Measurements from ENCODE around the gene CTU2. TPM values are rescaled to one million over a fixed set of nuclear protein-coding genes. Genes with fewer than 3 reads are reported as not detected.
A peak's percentile ranks its signal among the peaks of the same experiment; 100 is the strongest.

Gene CTU2
- total RNA-seq, 1 donor from 2014 or later = 20.7 TPM

DNA sequence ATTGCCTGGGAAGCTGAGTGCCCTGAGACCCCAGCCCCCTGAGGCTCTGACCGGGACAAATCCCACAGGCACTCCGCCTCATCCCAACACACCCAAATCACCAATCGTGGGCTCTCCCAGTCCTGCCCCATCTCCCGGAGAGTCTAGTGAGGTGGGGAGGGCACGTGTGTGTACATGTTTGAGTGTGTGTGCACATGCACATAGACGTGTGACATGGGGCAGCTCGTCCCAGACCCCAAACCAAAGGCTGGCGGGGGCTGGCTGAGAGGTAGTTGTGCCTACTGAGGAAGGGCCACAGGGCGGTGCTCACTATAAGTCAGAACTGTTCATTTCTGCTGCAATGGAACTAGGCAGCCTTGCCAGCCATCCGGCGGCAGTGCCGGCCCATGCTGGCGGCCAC is 28.6 kb upstream of the CTU2 start:
- Mint-ChIP-seq H3K27me3 (ENCODE audit: low read depth) (peaks cover 4% of the 10 kb centered on the region), H3K4me3 (ENCODE audit: unreplicated experiment) (no peak overlapping the region), H3K4me1 (ENCODE audit: low read depth) (no peaks in the 10 kb centered on the region), H3K27ac (ENCODE audit: unreplicated experiment) (no peak overlapping the region), H3K36me3 (ENCODE audit: low read depth) (peaks cover 2% of the 10 kb centered on the region), H3K9me3 (ENCODE audit: low read depth) (no peaks in the 10 kb centered on the region)
- TF ChIP-seq, protein P1, sequence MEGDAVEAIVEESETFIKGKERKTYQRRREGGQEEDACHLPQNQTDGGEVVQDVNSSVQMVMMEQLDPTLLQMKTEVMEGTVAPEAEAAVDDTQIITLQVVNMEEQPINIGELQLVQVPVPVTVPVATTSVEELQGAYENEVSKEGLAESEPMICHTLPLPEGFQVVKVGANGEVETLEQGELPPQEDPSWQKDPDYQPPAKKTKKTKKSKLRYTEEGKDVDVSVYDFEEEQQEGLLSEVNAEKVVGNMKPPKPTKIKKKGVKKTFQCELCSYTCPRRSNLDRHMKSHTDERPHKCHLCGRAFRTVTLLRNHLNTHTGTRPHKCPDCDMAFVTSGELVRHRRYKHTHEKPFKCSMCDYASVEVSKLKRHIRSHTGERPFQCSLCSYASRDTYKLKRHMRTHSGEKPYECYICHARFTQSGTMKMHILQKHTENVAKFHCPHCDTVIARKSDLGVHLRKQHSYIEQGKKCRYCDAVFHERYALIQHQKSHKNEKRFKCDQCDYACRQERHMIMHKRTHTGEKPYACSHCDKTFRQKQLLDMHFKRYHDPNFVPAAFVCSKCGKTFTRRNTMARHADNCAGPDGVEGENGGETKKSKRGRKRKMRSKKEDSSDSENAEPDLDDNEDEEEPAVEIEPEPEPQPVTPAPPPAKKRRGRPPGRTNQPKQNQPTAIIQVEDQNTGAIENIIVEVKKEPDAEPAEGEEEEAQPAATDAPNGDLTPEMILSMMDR (IDR thresholded peaks at IDR 0.05) = no peak
- no peak for DNase-seq (ENCODE audit: low spot score)

DNA sequence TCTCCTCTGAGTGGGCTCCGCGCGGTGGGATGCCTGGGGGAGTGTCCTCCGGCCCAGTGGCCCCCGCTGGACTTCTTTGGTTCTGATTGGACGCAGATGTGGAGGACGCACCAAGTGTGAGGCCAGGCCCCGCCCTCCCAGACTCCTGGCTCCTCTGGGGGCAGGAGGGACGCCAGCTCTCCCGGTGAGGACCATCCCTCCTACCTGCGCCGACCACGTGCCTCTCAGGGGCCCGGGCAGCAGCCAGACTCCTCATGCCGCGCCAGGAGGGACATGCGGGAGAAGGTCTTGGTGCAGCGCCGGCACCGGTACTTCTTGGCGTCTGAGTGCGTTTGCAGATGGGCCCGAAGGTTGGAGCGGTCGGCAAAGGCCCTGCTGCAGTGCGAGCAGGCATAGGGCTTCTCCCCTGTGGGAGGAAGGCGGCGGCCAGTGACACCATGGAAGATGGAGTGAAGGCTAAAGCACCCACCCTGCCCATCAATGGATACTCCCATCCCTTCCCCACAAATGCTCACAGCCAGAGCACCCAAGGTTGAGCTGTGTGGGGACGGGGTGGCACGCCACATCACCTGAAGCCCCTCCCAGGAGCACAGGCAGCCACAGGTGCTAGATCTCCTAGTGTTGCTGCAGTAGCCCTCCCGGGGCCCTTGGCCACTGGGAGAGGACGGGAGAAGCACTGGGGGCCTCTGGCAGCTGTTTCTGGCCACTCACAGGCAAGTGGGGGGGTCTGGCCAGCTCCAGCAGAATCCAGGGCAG is 27.9 kb upstream of the CTU2 start:
- no peak overlapping the region for H3K4me3 Mint-ChIP-seq (ENCODE audit: unreplicated experiment)
- H3K4me1 Mint-ChIP-seq (ENCODE audit: low read depth) = no peaks in the 10 kb centered on the region
- no peaks in the 10 kb centered on the region for H3K9me3 Mint-ChIP-seq (ENCODE audit: low read depth)

DNA sequence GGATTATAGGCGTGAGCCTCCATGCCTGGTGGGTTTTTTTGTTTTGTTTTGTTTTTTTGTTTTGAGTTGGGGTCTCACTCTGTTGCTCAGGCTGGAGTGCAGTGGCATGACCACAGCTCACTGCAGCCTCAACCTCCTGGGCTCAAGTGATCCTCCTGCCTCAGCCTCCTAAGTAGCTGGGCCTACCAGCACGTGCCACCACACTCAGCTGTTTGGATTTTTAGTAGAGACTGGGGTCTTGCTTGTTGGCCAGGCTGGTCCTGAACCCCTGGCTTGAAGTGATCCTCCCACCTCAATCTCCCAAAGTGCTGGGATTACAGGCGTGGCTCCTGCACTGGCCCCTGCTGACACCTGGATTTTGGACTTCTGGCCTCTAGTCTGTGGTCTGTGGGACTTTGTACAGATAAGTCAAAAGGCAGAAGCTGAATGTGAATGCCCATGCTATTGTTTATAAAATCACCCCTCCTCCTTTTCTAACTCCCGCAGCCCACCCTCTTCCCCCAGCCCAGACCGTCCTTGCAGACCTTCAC is 25.7 kb upstream of the CTU2 start:
- H3K4me1 Mint-ChIP-seq (ENCODE audit: low read depth) = peaks cover 2% of the 10 kb centered on the region
- DNase-seq (ENCODE audit: low spot score) = no peak
- TF ChIP-seq, protein P1 (IDR thresholded peaks at IDR 0.05) = no peak
- no peak overlapping the region for H3K4me3 Mint-ChIP-seq (ENCODE audit: unreplicated experiment)
- peaks cover 21% of the 10 kb centered on the region for H3K27me3 Mint-ChIP-seq (ENCODE audit: low read depth)
- no peaks in the 10 kb centered on the region for H3K9me3 Mint-ChIP-seq (ENCODE audit: low read depth)
- peaks cover 1% of the 10 kb centered on the region for H3K36me3 Mint-ChIP-seq (ENCODE audit: low read depth)
- H3K27ac Mint-ChIP-seq (ENCODE audit: unreplicated experiment) = no peak overlapping the region

More for the DNA sequence above, 27.9 kb upstream of the CTU2 start:
- Mint-ChIP-seq H3K36me3 (ENCODE audit: low read depth) (peaks cover 2% of the 10 kb centered on the region), H3K27me3 (ENCODE audit: low read depth) (peaks cover 6% of the 10 kb centered on the region), H3K27ac (ENCODE audit: unreplicated experiment) (no peak overlapping the region)
- no peak for DNase-seq (ENCODE audit: low spot score)
- TF ChIP-seq, protein P1 (IDR thresholded peaks at IDR 0.05) = no peak

DNA sequence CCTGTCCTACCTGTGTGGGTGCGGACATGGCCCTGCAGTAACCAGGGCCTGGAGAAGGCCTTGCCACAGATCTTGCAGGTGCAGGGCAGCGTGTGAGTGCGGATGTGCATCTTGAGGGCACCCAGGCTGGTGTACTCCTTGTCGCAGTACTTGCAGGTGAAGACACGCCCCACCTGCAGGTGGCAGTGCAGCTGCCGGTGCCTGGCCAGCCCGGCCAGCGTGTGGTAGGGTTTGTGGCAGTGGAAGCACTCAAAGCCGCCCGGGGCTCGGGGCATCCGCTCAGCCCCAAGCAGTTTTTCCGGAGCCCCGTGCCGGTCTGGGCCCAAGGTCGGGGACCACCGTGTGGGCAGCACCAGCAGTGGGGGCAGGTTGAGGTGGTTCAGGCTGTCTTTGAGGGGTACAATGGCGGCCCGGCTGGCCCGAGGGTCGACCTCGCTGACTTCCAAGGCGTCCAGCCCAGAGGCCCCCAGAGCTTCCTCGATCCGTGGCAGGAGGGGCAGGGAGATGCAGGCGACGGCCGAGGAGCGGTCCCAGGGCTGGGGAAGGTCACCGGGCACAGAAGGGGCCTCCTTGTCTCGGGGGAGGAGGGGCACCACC is 25.1 kb upstream of the CTU2 start:
- DNase-seq (ENCODE audit: low spot score) = no peak
- Mint-ChIP-seq H3K36me3 (ENCODE audit: low read depth) (peaks cover 1% of the 10 kb centered on the region), H3K27ac (ENCODE audit: unreplicated experiment) (no peak overlapping the region), H3K4me3 (ENCODE audit: unreplicated experiment) (no peak overlapping the region), H3K27me3 (ENCODE audit: low read depth) (peaks cover 21% of the 10 kb centered on the region), H3K4me1 (ENCODE audit: low read depth) (peaks cover 2% of the 10 kb centered on the region), H3K9me3 (ENCODE audit: low read depth) (no peaks in the 10 kb centered on the region)
- TF ChIP-seq, protein P1 (IDR thresholded peaks at IDR 0.05) = peak; percentile 43

DNA sequence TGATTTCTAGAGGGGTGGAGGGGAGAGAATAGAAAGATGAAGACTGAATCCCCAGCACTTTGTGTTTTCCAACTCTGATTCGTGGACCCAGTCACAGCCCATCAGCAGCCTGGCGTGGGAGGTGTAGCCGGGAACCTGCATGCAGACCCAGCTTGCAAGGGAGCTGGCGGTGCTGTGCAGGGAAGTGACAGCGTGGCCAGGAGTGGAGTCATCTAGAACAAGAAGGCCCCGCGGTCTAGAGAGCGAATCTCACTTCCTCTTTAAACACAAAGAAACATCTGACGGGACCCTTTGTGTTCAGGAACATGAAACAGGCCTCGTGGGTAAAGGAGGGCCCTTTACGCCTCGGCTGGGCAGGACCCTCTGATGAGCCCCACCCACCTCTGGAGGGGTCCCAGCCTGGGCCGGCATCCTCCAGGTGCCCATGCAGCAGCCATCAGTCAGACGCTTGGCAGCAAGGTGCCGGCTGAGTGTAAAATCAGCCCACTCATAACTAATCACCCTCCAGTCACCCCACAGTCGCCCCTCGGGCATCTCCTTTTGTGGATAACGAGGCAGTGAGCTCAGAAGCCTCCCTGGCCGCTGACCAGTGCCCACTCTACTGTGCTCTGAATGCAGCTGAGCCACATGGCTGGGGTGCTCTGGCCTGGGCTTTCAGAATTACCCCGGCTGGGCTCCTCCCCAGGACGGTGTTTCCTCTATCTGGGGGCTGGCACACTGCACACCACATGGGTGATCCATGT is 24.4 kb upstream of the CTU2 start:
- H3K27ac Mint-ChIP-seq (ENCODE audit: unreplicated experiment) = no peak overlapping the region
- no peak for DNase-seq (ENCODE audit: low spot score)
- peaks cover 1% of the 10 kb centered on the region for H3K36me3 Mint-ChIP-seq (ENCODE audit: low read depth)
- H3K9me3 Mint-ChIP-seq (ENCODE audit: low read depth) = no peaks in the 10 kb centered on the region
- H3K4me3 Mint-ChIP-seq (ENCODE audit: unreplicated experiment) = no peak overlapping the region
- H3K4me1 Mint-ChIP-seq (ENCODE audit: low read depth) = peaks cover 2% of the 10 kb centered on the region
- H3K27me3 Mint-ChIP-seq (ENCODE audit: low read depth) = peaks cover 21% of the 10 kb centered on the region
- TF ChIP-seq, protein P1 (IDR thresholded peaks at IDR 0.05) = no peak
